Lower lobe of right lung (tissue), 2 donors: ENCODE results near the gene LY6G5B. TPM values are rescaled to one million over a fixed set of nuclear protein-coding genes. Genes with fewer than 3 reads are reported as not detected.

Source experiments
- ATAC-seq, 2 donors: fragments of 200-7000 bp; cut with Tn5 transposase; one replicate each; pipeline ENCODE4 v1.9.1; 2020 to 2022; ENCODE audit warnings: mild to moderate bottlenecking in 2 of 2, moderate library complexity in 2 of 2
- DNase-seq: peaks from one replicate; pipeline ENCODE4 v3.0.0-alpha.2; 2020
- H3K27ac ChIP-seq: fragments of 200-600 bp; one replicate; pipeline ENCODE4 v1.8.0; 2022
- H3K27me3 ChIP-seq: fragments of 200-600 bp; one replicate; pipeline ENCODE4 v1.8.0; 2022; ENCODE audit warnings: low read depth
- H3K36me3 ChIP-seq: fragments of 200-600 bp; one replicate; pipeline ENCODE4 v1.8.0; 2022; ENCODE audit warnings: mild to moderate bottlenecking
- H3K4me1 ChIP-seq: fragments of 200-600 bp; one replicate; pipeline ENCODE4 v1.8.0; 2022
- H3K4me3 ChIP-seq: fragments of 200-600 bp; one replicate; pipeline ENCODE4 v1.8.0; 2022; ENCODE audit warnings: mild to moderate bottlenecking
- H3K9me3 ChIP-seq: fragments of 200-600 bp; one replicate; pipeline ENCODE4 v1.8.0; 2022
- CTCF ChIP-seq: fragments of 200-600 bp; IDR thresholded peaks from one replicate; pipeline ENCODE4 v1.8.0; 2022; ENCODE audit warnings: antibody characterized with exemption, mild to moderate bottlenecking
- intact Hi-C: fragments of 100-400 bp; cut with DNase I; formaldehyde crosslinking; loops from one replicate; pipeline ENCODE4 v1.11.0; 2022
- total RNA-seq: library from RNA; stranded (reverse); fragmentation: NEBNext Ultra II Directional; extraction: Animal tissue kit (Norgen Biotek cat#: 25700); gene quantifications from one replicate; pipeline ENCODE4 v1.2.1, GENCODE V29; 2021
- donor health status: DM: no; HTN: yes; CAD: no; lungs with severe emphysema.

The LY6G5B gene
- total RNA-seq, 1 donor from 2014 or later = 11.0 TPM

DNA sequence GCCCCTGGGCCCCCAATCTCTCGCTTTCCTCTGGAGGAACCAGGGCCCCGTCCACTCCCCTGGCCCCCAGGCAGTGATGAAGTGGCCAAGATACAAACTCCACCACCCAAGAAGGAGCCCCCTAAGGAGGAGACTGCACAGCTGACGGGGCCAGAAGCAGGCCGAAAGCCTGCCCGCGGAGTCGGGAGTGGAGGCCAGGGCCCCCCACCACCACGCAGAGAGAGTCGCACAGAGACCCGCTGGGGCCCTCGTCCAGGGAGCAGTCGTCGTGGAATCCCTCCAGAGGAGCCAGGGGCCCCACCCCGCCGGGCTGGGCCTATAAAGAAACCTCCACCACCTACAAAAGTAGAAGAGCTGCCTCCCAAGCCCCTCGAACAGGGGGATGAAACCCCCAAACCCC lies 38.6 kb upstream of the LY6G5B start:
- no peaks in the 10 kb centered on the region for H3K4me1 ChIP-seq
- H3K4me3 ChIP-seq = no peak overlapping the region
- peaks cover 100% of the 10 kb centered on the region for H3K36me3 ChIP-seq
- ATAC-seq = no peak
- no peak for TF ChIP-seq CTCF
- H3K27ac ChIP-seq = no peak overlapping the region
- no peaks in the 10 kb centered on the region for H3K9me3 ChIP-seq
- DNase-seq = no peak
- no peaks in the 10 kb centered on the region for H3K27me3 ChIP-seq
- intact Hi-C loops = no loop called here

- ATAC-seq (peak in 1 of 2 donors; percentile 29), DNase-seq (no peak)
- H3K36me3 ChIP-seq = peaks cover 100% of the 10 kb centered on the region
- H3K9me3 ChIP-seq = no peaks in the 10 kb centered on the region
- intact Hi-C loops = no loop called here
- H3K4me3 ChIP-seq = no peak overlapping the region
- no peaks in the 10 kb centered on the region for H3K27me3 ChIP-seq
- no peak overlapping the region for H3K27ac ChIP-seq
- TF ChIP-seq CTCF = no peak
- H3K4me1 ChIP-seq = no peaks in the 10 kb centered on the region
Measured at GRCh38 chr6:31631681-31632278, 38.0 kb upstream of the LY6G5B start.

DNA sequence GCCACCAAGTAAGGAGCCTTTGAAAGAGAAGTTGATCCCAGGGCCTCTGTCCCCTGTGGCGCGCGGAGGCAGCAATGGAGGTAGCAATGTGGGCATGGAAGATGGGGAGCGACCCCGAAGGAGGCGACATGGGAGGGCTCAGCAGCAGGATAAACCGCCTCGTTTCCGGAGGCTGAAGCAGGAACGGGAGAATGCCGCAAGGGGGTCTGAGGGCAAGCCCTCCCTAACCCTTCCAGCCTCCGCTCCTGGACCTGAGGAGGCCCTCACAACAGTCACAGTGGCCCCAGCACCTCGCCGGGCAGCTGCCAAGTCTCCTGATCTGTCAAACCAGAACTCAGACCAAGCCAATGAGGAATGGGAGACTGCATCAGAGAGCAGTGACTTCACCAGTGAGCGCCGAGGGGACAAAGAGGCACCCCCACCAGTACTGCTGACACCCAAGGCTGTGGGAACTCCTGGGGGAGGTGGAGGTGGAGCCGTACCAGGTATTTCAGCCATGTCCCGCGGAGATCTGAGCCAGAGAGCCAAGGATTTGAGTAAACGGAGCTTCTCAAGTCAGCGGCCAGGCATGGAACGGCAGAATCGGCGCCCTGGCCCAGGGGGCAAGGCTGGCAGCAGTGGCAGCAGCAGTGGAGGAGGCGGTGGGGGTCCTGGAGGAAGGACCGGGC lies 37.4 kb upstream of the LY6G5B start:
- TF ChIP-seq CTCF = no peak
- intact Hi-C loops = no loop called here
- DNase-seq (no peak), ATAC-seq (no peak)
- Histone ChIP-seq H3K27ac (no peak overlapping the region), H3K36me3 (peaks cover 100% of the 10 kb centered on the region), H3K9me3 (no peaks in the 10 kb centered on the region), H3K27me3 (no peaks in the 10 kb centered on the region), H3K4me3 (no peak overlapping the region), H3K4me1 (no peaks in the 10 kb centered on the region)

DNA sequence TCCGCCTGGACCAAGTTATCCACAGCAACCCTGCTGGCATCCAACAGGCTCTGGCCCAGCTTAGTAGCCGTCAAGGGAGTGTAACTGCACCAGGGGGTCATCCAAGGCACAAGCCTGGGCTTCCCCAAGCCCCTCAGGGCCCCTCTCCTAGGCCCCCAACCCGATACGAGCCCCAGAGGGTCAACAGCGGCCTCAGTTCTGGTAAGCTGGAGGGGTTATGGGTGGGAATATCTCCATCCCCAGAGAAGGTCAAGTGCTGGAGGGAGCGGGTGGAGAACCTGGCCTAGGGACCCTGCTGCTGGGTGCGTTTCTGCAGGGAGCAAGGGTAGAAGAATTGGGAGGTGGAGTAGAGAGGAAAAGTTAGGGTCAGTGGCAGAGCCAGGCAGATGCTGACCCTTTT lies 36.3 kb upstream of the LY6G5B start:
- H3K4me1 ChIP-seq = no peaks in the 10 kb centered on the region
- H3K36me3 ChIP-seq = peaks cover 100% of the 10 kb centered on the region
- no peaks in the 10 kb centered on the region for H3K9me3 ChIP-seq
- intact Hi-C loops = no loop called here
- no peaks in the 10 kb centered on the region for H3K27me3 ChIP-seq
- H3K4me3 ChIP-seq = no peak overlapping the region
- no peak for DNase-seq
- no peak overlapping the region for H3K27ac ChIP-seq
- TF ChIP-seq CTCF = no peak
- no peak for ATAC-seq

DNA sequence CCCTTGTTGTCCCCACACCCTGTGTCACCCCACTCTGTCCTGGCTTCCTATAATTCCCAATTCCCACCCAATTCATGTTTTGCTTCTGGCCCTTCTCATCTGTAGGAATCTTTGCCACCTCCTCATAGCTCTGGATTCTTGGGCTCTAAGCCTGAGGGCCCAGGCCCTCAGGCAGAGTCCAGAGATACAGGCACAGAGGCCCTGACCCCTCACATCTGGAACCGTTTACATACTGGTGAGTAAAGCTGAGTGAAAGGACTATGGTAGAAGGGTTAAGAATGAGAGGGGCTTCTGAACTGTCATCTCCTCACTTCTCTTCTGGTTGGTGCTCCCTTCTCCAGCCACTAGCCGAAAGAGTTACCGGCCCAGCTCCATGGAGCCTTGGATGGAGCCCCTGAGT lies 35.6 kb upstream of the LY6G5B start:
- TF ChIP-seq CTCF = no peak
- Histone ChIP-seq H3K27ac (no peak overlapping the region), H3K9me3 (no peaks in the 10 kb centered on the region), H3K36me3 (peaks cover 100% of the 10 kb centered on the region), H3K4me1 (no peaks in the 10 kb centered on the region), H3K27me3 (no peaks in the 10 kb centered on the region), H3K4me3 (no peak overlapping the region)
- intact Hi-C loops = no loop called here
- ATAC-seq (no peak), DNase-seq (no peak)
